HEK293T (cell line): Measurements from ENCODE around the gene C19orf25.
"Not testable (repeated sequence)": the region's sequence is repeated elsewhere in the genome, so short reads cannot be mapped to it uniquely, and the experiment has no call there.

Experiments used
- CTCF ChIA-PET: fragments of 350-600 bp; formaldehyde crosslinking; extraction: SDS; loops from one replicate; lab custom pipeline; 2021; ENCODE audit warnings: antibody characterized with exemption, inconsistent platforms; lab: Yijun Ruan, JAX
- POLR2A ChIA-PET: fragments of 350-600 bp; formaldehyde crosslinking; extraction: SDS; loops from one replicate; lab custom pipeline; 2020; ENCODE audit warnings: antibody characterized with exemption, inconsistent platforms; lab: Yijun Ruan, JAX
- DNase-seq: peaks from one replicate; pipeline ENCODE4 v3.0.0; 2012; ENCODE audit warnings: mixed read lengths; ENCODE audit errors: extremely low spot score
- ARNT ChIP-seq: fragments of 450-650 bp; IDR thresholded peaks from 2 replicates; pipeline ENCODE4 v1.6.1; 2017; ENCODE audit warnings: mild to moderate bottlenecking
- BHLHE40 ChIP-seq: fragments of 450-650 bp; IDR thresholded peaks from 2 replicates; pipeline ENCODE4 v1.6.1; 2016; ENCODE audit warnings: mild to moderate bottlenecking, moderate library complexity, borderline replicate concordance
- CTBP1 ChIP-seq: fragments of 450-650 bp; IDR thresholded peaks from 2 replicates; pipeline ENCODE4 v1.6.1; 2016; ENCODE audit warnings: borderline replicate concordance
- ELF4 ChIP-seq: fragments of 450-650 bp; IDR thresholded peaks from 2 replicates; pipeline ENCODE4 v1.6.1; 2017; ENCODE audit warnings: antibody characterized with exemption
- FOXA1 ChIP-seq: fragments of 450-650 bp; IDR thresholded peaks from 2 replicates; pipeline ENCODE4 v1.6.1; 2016; ENCODE audit warnings: mild to moderate bottlenecking
- FOXK2 ChIP-seq: fragments of 450-650 bp; IDR thresholded peaks from 2 replicates; pipeline ENCODE4 v1.6.1; 2016; ENCODE audit warnings: mild to moderate bottlenecking
- FOXM1 ChIP-seq: fragments of 450-650 bp; IDR thresholded peaks from 2 replicates; pipeline ENCODE4 v1.6.1; 2017; ENCODE audit warnings: mild to moderate bottlenecking, borderline replicate concordance
- HDGF ChIP-seq: fragments of 450-650 bp; IDR thresholded peaks from 2 replicates; pipeline ENCODE4 v1.6.1; 2017; ENCODE audit warnings: antibody characterized with exemption, borderline replicate concordance
- L3MBTL2 ChIP-seq: fragments of 450-650 bp; conservative IDR thresholded peaks from 2 replicates; pipeline ENCODE4 v1.6.1; 2016; ENCODE audit warnings: mild to moderate bottlenecking
- LEF1 ChIP-seq: fragments of 450-650 bp; IDR thresholded peaks from 2 replicates; pipeline ENCODE4 v1.6.1; 2017; ENCODE audit warnings: mild to moderate bottlenecking, borderline replicate concordance
- NFRKB ChIP-seq: fragments of 450-650 bp; IDR thresholded peaks from 2 replicates; pipeline ENCODE4 v1.6.1; 2016; ENCODE audit warnings: mild to moderate bottlenecking, moderate library complexity
- SP1 ChIP-seq: fragments of 450-650 bp; IDR thresholded peaks from 2 replicates; pipeline ENCODE4 v1.6.1; 2017
- SUZ12 ChIP-seq: fragments of 450-650 bp; IDR thresholded peaks from 2 replicates; pipeline ENCODE4 v1.6.1; 2016; ENCODE audit warnings: mild to moderate bottlenecking
- TARDBP ChIP-seq: fragments of 450-650 bp; IDR thresholded peaks from 2 replicates; pipeline ENCODE4 v1.6.1; 2016
- ZNF384 ChIP-seq: fragments of 450-650 bp; IDR thresholded peaks from 2 replicates; pipeline ENCODE4 v1.6.1; 2016
- TF ChIP-seq, protein P1 (sequence below): fragments of 450-650 bp; IDR thresholded peaks from 2 replicates; pipeline ENCODE4 v1.6.1; 2016

Gene C19orf25

DNA sequence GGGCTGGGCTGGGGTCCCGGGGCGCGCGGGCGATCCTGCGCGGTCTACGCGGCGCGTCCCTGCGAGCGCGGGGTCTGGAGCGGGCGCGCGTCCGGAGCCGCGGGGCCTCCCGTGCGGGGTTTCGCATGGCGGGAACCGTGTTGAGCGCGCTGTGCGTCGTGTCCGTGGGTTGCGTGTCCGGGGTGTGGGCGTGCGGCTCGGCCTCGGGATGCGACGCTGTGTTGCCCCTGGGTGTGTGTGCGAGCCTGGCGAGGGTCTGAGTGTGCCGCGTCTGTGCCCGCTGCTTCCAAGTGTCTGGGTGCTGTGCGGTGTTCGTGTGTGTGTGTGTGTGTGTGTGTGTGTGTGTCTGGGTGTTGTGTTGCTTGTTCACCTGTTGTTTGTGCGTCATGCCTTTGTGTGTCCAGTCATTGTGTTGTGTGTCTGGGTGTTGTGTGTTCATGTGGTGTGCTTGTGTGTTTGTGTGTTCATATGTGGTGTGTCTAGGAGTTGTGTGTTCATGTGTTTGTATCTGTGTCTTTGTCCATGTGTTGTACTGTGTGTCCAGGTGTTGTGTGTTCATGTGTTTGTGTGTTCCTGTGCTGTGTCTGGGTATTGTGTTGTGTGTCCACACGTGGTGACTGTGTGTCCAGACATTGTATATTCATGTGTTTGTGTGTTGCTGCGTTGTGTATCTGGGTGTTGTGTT, 45.4 kb upstream of the C19orf25 start:
- DNase-seq = no peak
- ChIA-PET POLR2A (no interaction called here), CTCF (no interaction called here)
- TF ChIP-seq L3MBTL2 = no peak; the same call in 1 of the 2 replicates

GRCh38 chr19:1523412-1524286, 44.6 kb upstream of the C19orf25 start, which contains the start of gene PLK5:
Gene PLK5 (plus strand): TSS chr19:1524077. CDS start chr19:1526997, 2,920 bp downstream.
- ChIA-PET CTCF (no interaction called here), POLR2A (no interaction called here)
- TF ChIP-seq FOXM1 (no peak), SP1 (no peak)
- TF ChIP-seq, protein P1, sequence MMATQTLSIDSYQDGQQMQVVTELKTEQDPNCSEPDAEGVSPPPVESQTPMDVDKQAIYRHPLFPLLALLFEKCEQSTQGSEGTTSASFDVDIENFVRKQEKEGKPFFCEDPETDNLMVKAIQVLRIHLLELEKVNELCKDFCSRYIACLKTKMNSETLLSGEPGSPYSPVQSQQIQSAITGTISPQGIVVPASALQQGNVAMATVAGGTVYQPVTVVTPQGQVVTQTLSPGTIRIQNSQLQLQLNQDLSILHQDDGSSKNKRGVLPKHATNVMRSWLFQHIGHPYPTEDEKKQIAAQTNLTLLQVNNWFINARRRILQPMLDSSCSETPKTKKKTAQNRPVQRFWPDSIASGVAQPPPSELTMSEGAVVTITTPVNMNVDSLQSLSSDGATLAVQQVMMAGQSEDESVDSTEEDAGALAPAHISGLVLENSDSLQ = no peak
- no peak for DNase-seq

- TF ChIP-seq ARNT (no peak), TARDBP (no peak), BHLHE40 (no peak), ELF4 (no peak), CTBP1 (no peak)
- CTCF ChIA-PET = no interaction called here
- no peak for DNase-seq
- POLR2A ChIA-PET = no interaction called here
Observed at GRCh38 chr19:1522838-1523237, 43.8 kb upstream of the C19orf25 start.

DNA sequence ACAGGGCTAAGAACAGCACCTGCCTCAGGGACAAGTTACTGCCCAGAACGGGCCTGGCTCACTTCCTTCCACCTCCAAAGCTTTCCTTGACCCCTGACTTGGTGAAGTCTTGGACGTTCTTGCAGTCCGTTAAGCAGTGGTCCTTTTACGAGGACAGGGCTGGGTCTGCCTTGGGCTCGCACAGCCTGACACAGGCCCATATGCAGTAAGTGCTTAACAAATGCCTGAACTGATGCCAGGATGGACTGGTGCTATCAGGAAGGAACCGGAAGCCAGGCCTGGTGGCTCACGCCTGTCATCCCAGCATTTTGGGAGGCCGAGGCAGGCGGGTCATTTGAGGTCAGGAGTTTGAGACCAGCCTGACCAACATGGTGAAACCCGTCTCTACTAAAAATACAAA, 43.0 kb upstream of the C19orf25 start:
- DNase-seq = no peak
- POLR2A ChIA-PET = no interaction called here
- no peak for TF ChIP-seq BHLHE40
- no peak for TF ChIP-seq FOXM1
- no peak for TF ChIP-seq SUZ12
- TF ChIP-seq ZNF384 = no peak
- TF ChIP-seq TARDBP = no peak
- no peak for TF ChIP-seq LEF1
- TF ChIP-seq FOXA1 = no peak
- TF ChIP-seq NFRKB = no peak
- no peak for TF ChIP-seq L3MBTL2
- TF ChIP-seq SP1 = no peak
- TF ChIP-seq CTBP1 = no peak
- TF ChIP-seq ELF4 = no peak
- TF ChIP-seq FOXK2 = no peak
- CTCF ChIA-PET = no interaction called here

- POLR2A ChIA-PET = no interaction called here
- TF ChIP-seq LEF1 (no peak), SUZ12 (no peak)
- CTCF ChIA-PET = no interaction called here
- no peak for DNase-seq
Observed at GRCh38 chr19:1521636-1522035, 42.6 kb upstream of the C19orf25 start.

GRCh38 chr19:1520203-1520780, 41.3 kb upstream of the C19orf25 start:
- ChIA-PET POLR2A (no interaction called here), CTCF (no interaction called here)
- DNase-seq = no peak
- TF ChIP-seq LEF1 (no peak), BHLHE40 (no peak), L3MBTL2 (no peak), TARDBP (no peak), ZNF384 (no peak), SP1 (no peak), HDGF (no peak), FOXM1 (no peak), ELF4 (no peak), FOXA1 (no peak), FOXK2 (no peak), NFRKB (no peak), CTBP1 (no peak), SUZ12 (no peak), ARNT (no peak)
- TF ChIP-seq, protein P1 = no peak

DNA sequence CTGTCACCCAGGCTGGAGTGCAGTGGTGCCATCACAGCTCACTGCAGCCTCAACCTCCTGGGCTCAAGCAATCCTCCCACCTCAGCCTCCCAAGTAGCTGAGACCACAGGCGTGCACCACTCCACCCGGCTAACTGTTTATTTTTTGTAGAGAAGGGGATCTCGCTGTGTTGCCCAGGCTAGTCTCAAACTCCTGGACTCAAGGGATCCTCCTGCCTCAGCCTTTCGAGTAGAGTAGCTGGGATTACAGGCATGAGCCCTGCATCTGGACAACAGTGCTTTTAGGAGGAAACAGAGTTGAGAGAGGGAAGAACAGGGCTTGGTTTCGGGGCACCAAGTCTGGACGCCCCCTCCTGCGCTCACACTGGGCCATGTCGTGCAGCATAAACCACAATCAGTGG, 40.8 kb upstream of the C19orf25 start:
- POLR2A ChIA-PET, DNase-seq, CTCF ChIA-PET: not testable (repeated sequence)

DNA sequence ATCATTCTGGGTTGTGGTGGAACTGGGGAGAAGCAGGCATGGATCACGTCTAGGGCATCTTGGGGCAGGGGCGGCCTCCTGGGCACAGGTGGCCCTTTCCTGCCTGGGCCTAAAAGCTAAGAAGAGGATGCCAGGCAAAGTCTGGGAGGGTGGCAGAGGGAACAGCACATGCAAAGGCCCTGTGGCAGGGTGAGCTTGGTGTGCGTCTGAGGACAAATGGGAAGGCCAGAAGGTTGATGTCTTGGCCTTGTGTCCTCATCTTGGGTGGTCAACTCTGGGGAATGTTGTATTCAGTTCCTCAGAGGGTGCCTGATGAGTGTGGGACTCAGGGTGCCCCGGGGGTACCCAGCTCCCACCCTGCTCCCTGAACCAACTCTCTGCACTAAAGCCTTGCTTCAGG, 39.5 kb upstream of the C19orf25 start:
- CTCF ChIA-PET = no interaction called here
- POLR2A ChIA-PET = no interaction called here
- no peak for DNase-seq
- no peak for TF ChIP-seq LEF1
- TF ChIP-seq TARDBP = no peak
- no peak for TF ChIP-seq FOXK2
- no peak for TF ChIP-seq NFRKB
- TF ChIP-seq SUZ12 = no peak
- no peak for TF ChIP-seq HDGF
- no peak for TF ChIP-seq ARNT
- TF ChIP-seq SP1 = no peak
- no peak for TF ChIP-seq ZNF384
- TF ChIP-seq FOXM1 = no peak
